GM21367 (cell line): Measurements from ENCODE around the gene RILPL1.
"Not testable (repeated sequence)": the region's sequence is repeated elsewhere in the genome, so short reads cannot be mapped to it uniquely, and the experiment has no call there.

Experiments used
- ATAC-seq: cut with Tn5 transposase; IDR thresholded peaks from one replicate; pipeline ENCODE4 v1.9.1; 2021; ENCODE audit not compliant: unreplicated experiment

The RILPL1 gene

GRCh38 chr12:123530668-123531067 lies 2.9 kb downstream of the RILPL1 start:
- ATAC-seq, result no peak

- ATAC-seq, result no peak
Measured at GRCh38 chr12:123529686-123530085, 3.8 kb downstream of the RILPL1 start.

- no peak for ATAC-seq
Measured at GRCh38 chr12:123528858-123529257, 4.7 kb downstream of the RILPL1 start.

GRCh38 chr12:123526542-123527080 lies 6.9 kb downstream of the RILPL1 start:
- ATAC-seq, result no peak

GRCh38 chr12:123524378-123524777 lies 9.1 kb downstream of the RILPL1 start:
- no peak for ATAC-seq

GRCh38 chr12:123523518-123523917 lies 10.0 kb downstream of the RILPL1 start:
- no peak for ATAC-seq

- no peak for ATAC-seq
Measured at GRCh38 chr12:123522164-123522563, 11.4 kb downstream of the RILPL1 start.

- ATAC-seq, result no peak
Measured at GRCh38 chr12:123520567-123521474, 12.7 kb downstream of the RILPL1 start.

GRCh38 chr12:123519141-123520001 lies 14.1 kb downstream of the RILPL1 start:
- no peak for ATAC-seq

GRCh38 chr12:123516216-123516780 lies 17.2 kb downstream of the RILPL1 start:
- no peak for ATAC-seq

- not testable (repeated sequence) for ATAC-seq
Measured at GRCh38 chr12:123514582-123515221, 18.8 kb downstream of the RILPL1 start.

GRCh38 chr12:123513805-123514204 lies 19.7 kb downstream of the RILPL1 start:
- ATAC-seq, result no peak

GRCh38 chr12:123512838-123513665 lies 20.5 kb downstream of the RILPL1 start:
- ATAC-seq, result no peak

- no peak for ATAC-seq
Measured at GRCh38 chr12:123506843-123507236, 26.7 kb downstream of the RILPL1 start.

GRCh38 chr12:123506059-123506842 lies 27.3 kb downstream of the RILPL1 start:
- ATAC-seq, result no peak

- no peak for ATAC-seq
Measured at GRCh38 chr12:123502163-123502704, 31.3 kb downstream of the RILPL1 start.

GRCh38 chr12:123499332-123499731 lies 34.2 kb downstream of the RILPL1 start:
- no peak for ATAC-seq

- ATAC-seq, result no peak
Measured at GRCh38 chr12:123498126-123498825, 35.2 kb downstream of the RILPL1 start.
